Dedifferentiated amniotic fluid mesenchymal stem cell (primary cell): ENCODE measurements around the gene KIF26B.
"Not testable (repeated sequence)": the region's sequence is repeated elsewhere in the genome, so short reads cannot be mapped to it uniquely, and the experiment has no call there.

Experiments used
- DNase-seq: peaks from one replicate; pipeline ENCODE4 v3.0.0-alpha.2; 2016; ENCODE audit errors: extremely low spot score

KIF26B gene

DNA sequence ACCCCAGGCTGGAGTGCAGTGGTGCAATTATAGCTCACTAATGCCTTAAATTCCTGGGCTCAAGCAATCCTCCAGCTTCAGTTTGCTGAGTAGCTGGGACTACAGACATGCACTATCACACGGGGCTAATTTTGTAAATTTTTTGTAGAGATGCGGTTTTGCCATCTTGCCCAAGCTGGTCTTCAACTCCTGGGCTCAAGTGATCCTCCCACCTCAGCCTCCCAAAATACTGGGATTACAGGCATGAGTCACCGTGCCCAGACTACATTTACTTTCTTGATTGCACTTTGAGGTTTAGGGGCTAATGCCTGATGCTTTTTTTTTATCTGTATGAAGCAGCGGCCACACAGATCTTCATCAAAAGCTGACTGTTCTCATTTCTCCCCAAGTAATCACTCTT, 124.6 kb downstream of the KIF26B start:
- no peak for DNase-seq

DNA sequence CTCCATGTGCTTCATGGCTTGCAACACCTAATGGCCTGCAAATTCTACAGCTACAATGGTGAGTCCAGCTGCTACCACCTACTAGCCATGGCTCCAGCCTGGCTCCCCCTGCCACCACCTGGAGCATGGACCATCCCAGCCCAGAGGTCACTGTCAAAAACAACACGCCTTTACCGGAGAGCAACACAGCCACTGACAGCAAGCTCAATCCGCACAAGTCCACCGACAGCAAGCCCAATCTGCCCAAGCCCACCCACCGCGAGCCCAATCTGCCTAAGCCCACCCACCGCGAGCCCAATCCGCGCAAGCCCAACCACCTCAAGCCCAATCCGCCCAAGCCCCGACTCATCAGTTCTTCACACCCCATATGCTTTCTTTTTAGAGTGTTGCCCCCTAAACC, 128.2 kb downstream of the KIF26B start:
- no peak for DNase-seq

DNA sequence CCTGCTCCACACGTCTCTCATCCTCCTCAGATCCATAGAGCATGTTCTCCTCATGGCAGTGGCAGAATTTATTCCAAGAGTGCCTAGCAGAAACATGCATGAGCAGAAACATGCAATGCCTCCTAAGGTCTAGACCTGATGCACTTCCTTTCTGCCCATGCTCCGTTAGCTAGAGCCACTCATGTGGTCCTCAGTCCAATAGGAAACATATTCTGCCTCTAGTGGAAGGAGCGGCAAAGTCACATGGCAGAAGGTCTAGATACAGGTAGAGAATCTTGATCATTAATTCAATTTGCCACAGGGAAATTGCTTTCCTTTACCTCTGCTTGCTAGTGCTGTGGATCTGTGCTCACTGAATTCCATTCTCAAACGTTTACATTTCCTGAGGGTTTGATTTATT, 130.4 kb downstream of the KIF26B start:
- DNase-seq, result no peak

DNA sequence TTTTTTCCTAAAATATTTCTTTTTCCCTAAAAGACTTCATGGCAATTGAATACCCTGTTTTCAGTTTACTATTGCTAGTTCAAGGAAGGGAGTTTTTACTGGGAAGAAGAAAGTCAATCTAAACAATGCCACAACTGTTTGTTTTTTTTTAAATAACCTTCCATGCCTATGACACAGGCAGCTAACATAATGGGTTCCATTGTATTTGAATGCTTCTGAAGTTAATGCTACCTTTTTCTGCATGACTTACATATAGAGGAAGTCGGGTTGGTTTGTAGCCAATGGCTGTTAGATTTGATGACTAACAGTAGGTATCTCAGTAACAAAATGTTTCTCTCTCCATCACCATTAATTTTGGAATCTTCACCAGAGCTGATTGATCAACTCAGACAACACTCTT, 134.0 kb downstream of the KIF26B start:
- no peak for DNase-seq

DNA sequence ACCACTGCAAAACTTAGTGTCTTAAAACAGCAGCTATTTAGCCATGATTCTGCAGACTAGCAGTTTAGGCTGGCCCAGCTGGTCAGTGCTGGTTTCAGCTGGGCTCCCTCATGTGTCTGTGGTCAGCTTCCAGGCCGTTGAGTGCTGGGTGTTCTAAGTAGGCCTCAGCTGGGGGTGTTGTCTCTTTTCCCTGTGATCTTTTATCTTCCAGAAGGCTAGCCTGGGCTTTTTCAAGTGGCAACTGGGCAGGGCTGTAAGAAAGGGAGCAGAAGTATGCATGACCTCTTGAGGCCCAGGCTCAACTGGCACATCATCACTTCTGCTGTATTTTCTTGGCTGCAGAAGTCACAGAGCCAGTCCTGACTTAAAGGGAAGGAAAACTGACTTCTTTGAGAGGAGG, 136.1 kb downstream of the KIF26B start:
- DNase-seq, result no peak

DNA sequence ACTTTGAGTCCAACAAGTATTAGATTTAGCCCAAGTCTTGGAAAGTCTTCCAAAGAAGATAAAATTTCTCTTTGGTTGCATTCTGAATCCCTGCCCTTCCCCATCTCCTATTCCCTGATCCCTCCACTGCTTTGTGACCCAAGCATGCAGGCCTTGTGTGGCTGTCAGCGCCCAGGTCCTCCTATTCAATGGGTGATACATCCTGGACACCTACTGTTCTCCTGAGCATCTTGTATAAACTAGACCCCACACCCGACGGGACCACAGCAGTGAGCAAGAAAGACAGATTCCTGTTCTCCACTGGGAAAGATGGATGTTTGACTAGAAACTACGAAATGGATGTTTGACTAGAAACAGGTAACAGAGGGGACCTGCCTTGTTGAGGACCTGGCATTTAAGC, 136.6 kb downstream of the KIF26B start:
- DNase-seq, result no peak

DNA sequence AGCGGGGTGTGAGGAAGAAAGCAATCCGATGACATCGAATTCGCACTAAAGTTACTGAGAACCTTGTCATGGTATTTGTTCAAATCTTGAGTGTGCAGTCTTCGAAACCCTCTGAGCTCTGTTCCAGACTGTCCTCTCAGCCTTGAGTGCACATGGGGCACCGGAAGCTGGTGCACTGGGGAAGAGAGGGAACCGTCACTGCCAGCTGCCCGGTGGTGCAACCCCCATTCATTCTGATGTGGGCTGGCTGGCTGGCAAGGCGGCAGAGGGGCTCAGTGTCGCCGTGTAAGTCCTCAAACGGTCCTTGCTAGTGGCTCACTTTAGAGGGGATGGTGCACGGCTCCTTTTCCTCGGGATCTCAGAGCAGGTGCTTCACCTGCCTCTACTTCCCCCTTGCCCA, 137.4 kb downstream of the KIF26B start:
- DNase-seq, result no peak

DNA sequence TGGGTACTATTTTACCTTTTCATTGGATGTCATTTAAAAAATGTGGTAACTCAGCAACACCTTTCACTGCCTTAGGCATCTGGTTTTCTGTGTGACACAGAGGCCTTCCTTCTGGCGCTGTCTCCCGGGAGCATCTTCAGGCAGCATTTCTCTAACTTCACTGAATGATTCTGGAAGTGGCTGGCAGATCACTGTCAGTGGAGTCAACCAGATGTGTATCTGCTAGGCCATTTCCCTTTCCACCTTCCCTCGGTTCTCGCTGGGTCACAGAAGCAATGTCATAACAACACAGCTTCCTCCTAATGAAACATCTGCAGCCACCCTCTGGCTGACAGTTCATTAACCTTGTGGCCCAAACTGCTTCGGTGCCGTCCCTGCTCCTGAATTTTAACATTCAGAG, 137.8 kb downstream of the KIF26B start:
- no peak for DNase-seq

DNA sequence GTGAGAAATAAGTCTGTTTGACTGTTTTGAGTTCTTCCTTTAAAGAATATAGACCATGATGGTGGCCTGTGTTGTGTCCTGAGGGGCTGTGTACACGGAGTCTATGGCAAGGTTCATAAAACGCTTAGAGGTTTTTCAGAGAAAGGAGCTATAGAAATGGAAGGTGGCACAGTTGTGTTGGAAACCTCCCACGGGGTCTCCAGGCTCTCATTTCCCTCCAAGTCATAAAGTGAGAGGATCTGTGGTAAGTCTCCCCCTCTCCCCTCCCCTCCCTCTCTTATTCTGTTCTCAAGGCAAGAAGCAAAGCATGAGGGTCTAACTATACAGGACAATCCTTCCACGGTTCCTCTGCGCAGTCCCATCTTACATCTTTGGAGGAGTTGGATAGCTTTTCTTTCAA, 139.2 kb downstream of the KIF26B start:
- DNase-seq, result no peak

DNA sequence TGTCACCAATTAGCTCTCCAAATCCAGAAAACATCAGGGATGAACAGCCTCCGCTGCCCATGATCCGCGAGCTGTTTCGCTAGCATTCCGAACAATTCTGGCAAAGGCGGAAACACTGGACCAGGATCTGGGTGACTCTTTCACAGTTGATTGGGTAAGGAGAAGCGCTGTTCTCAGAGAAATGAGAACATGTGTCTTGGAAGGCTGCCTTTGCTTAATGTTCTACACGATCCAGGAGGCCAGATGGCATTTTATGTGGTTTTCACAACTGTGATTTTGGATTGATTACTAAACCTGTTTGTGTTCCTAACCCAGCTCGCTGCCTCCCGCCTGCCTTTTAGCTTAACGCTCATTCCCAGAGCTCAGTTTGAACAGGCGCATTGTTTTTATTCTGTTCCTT, 144.0 kb downstream of the KIF26B start:
- no peak for DNase-seq

DNA sequence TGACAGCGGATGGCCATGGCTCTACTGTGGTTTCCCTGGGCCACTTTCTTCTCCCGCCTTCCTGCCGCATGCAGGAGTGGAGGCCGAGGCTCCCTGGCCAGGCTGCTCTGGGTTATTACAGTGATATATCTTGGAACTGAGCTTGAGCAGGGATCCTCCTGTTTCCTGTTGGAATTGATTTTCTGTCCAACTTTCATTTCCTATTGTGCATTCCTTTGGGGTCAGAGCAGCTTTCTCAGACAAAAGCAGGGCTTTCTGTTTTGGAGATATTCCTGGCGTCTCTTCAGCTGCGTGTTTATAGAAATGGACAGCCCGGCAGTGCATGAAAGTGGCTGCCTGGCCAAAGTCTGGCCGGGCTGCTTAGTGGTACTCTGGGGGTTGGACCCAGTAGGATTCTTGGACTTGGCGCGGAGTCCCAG, 146.4 kb downstream of the KIF26B start:
- DNase-seq, result peak; percentile 26

DNA sequence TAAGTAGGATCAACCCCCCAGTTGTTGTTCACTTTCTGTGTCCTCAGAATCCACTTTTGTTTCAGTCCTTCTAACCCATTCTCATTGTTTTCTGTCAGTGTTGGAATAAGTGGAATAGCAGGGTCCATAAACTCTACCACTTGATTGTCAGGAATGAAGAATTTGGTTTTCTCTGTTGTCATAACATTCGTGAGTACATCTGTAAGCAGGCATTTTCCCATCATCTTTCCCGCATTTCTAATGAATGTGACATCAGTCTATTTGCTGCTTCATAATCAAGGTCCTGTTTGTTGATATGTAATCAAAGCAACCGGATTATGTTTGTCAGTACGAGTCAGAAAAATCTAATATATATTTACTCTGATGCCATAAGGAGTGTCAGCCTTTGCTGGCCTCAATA, 147.1 kb downstream of the KIF26B start:
- DNase-seq, result no peak

DNA sequence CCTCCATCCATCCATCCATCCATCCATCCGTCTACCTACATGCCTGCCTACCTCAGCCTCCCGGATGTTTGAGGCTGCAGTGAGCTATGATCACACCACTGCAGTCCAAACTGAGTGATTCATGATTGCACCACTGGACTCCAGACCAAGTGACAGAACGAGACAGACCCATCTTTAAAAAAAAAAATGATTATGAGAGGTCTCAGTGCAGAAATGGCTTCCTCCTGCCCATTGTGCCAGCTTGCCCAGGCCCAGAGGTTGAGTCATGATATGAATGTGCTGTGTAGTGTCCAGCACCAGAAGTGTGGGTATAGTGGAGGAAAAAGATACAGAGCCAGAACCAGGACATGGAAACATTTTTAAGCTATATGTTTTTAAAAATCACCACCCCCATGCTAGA, 149.9 kb downstream of the KIF26B start:
- no peak for DNase-seq

DNA sequence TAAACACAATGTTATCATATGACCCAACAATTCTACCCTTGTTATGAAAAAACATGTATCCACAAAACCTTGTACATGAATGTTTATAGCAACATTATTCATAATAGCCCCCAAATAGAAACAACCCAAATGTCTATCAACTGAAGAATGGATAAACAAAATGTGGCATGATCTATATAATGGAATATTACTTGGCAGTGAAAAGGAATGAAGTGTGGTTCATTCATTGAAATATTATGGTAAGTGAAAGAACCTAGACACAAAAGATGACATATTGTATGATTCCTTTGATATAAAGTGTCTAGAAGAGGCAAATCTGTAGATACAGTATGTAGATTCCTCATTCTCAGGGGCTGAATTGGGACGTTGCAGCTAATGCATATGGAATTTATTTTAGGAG, 151.2 kb downstream of the KIF26B start:
- no peak for DNase-seq

DNA sequence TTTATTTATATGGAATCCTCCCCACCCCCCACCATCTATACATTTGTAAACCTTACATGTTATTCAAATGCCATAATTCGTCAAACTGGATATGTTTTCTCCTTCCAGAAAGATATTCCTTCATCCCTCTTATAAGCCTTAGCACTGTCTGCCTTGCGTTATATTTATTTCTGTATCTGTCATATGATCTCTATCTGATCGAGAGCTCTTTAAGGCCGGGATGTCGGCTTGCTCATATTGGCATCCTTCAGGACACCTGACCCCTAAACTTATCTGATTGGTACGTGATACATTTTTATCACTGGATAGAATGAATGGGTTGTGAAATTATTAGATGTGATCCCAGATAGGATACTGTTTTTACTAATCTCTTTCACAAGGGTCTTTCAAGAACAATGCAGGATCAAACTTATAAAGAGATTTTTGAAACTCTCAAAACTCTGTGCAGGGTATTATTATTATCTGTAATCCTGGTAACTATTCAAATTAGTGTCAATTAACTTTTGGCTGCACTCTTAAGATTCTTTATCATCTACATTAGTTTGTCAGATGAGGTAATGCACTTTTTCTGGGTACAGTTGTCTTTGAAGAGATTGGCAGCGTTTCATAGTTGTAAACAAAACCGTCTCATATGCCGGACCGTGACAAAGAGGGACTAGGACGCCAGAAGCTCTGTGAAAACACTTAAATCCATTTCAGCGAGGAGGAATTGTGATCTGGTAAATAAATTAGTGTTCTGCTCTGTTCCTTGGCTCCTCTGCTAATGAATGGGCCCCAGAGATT, 152.0 kb downstream of the KIF26B start:
- no peak for DNase-seq

DNA sequence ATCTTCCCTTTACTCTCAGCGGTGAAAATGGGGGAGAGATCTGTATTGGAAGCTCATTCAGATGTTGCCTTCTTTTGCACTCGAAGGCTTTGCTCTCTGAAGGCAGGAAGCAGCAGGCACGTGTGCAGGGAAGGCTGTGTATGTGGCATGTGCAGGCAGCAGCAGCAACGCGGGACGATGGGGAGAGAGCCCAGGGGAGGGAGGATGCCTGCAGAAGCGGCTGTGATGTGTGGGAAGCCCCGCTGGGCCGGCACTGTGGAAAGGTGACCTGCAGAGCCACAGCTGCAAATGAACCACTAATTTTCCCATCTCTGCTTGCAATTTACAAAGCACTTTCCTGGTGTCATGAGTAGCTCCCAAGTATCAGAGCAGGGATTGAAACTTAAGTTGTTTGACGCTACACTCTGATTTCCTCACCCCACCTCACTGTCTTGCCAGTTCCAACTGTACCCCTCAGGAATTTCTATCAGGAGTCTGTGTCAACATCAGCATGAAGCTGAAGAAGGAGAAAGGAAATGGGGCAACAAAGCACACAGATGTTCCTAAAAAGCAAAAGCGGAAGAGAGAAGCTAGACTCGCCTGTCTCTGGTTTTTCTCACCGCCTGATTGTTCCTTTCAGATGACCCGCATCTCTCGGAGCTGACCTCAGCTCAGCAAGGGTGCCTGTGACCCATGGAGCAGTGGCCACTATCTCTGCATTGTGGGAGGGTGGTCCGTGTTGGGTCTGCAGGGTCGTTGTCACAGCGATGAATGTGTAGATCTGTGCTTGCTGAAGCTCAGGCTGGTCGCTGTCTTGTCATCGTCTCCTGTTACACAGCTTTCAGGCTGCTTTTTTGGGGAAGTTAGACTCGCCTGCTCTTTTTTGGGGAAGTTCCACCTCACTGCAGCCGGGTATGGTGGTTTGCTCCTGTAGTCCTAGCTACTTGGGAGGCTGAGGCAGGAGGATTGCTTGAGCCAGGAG, 156.1 kb downstream of the KIF26B start:
- no peak for DNase-seq

DNA sequence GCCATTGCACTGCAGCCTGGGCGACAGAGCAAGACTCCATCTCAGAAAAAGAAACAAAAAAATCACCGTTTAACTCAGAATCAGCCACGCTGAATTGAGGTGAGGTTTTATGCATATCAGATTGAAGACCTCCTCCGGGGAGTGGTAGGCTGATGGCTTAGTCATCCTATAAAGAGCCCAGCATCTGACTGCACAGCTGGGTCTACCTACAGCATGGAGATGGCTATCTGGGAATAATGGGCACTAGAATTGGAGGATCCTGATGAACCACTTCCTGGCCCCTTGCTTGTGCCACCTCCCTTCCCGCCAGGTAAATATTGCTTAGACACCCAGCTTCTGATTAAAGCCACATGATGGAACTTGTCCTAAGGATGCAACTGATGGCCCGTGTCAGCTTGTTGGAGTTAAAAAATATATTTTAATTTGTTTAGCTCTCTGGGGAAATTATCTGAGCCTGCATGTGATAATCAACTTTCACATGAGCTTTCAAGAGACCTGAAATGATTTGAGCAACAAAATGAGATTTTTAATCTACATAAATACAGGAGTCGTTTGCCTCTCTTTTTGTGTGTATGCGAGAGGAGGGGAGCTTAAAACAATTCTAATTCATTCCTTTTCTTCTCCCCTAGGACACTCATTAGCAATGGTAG, 157.2 kb downstream of the KIF26B start:
- DNase-seq, result no peak

DNA sequence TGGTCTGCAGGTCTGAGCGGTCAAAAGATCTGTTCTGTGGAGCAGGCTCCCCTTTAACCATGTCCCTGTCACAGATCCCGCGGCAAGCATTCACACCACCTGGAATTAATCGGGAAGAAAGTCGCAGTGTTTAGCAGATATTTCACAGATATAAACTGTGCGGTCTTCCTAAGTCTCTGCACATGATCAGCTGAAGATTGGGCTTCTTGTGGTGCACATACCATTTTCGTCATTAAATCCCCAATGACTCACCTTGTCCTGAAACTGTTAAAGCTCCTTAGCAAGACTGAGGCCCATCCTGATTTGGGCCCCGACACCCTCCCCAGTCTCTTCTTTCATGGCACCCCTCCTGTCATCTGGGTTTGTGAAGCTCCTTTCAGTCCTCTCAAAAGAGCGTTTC, 158.8 kb downstream of the KIF26B start:
- DNase-seq, result no peak

DNA sequence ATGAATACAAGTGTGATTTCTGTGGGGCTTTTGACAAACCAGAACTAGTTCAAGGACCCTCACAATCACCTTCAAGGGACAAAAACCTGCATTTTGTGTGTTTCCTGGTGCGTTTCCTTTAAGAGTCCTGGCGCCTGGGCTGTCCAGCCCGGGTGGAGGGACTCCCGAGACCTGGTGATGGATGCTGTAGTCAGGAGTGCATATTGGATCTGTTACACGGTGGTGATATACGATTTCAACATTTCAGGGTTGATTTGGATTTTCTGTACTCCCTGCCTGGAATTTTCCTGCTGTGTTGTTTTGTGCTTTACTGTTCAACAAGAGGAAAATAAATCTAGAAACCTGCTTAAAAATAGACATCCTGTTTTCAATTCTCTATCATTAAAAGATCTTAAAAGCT, 162.0 kb downstream of the KIF26B start:
- no peak for DNase-seq

DNA sequence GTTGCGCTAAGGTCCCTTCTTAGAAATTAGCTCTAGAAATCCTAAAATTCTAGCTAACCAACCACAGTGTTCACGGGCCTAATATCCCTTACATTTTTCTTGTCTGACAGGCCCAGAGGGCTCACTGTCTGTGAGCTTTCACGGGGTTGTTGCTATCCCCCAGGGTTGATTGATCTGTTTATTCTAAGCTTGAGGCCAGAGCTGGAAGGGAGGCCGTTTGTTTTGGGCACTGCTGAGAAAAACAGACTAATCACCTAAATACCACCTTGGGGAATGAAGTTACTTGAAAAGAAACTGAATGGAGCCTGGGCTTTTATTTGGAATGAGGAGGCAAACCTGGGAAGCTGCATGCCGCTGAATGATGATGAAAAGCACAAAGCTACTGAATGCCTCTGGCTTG, 162.4 kb downstream of the KIF26B start:
- no peak for DNase-seq

DNA sequence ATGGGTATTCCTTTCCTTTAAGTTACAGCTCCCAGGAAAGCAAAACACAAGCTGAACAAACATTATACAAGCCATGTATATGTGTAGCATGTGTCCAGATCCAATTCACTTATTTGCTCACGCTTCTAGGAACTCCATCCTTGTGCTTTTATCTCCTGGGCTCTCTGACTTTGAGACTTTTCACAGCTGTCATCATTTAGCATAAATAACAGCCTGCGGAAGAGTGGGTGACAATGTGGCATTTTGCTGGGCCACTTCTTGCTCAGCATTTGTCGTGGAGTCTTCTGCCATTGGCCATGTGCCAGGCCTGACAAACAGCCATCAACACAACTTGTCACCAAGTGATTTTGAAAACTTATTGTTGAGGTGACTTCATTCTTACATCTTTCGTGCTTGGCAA, 164.3 kb downstream of the KIF26B start:
- no peak for DNase-seq

DNA sequence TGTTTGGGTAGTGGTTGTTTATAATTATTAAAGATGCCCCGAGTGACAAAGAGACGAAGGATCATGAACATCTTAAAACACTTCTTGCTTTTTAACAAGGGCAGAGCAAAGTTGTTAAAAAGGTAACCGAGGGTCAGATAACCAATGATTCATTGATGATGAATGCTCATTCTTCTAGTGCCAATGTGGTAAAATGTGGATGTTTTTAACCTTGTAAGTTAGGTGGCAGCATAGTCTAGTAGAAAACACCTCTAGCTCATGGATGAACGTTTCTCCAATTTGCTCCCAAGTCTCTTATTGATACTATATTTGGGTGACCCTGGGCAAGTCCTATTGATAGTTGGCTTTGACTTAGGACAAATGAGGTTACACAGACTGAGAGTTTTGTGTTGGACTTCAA, 167.9 kb downstream of the KIF26B start:
- no peak for DNase-seq

DNA sequence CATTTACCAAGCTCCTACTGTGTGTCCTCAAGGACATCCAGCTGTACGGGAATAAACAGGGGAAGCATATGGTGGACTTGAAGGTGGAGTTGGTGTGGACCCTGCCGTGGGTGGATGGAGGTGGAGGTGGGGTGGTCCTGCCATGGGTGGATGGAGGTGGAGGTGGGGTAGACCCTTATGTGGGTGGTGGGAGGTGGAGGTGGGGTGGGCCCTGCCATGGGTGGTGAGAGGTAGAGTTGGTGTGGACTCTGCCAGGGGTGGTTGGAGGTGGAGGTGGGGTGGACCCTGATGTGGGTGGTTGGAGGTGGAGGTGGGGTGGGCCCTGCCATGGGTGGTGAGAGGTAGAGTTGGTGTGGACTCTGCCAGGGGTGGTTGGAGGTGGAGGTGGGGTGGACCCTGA, 169.0 kb downstream of the KIF26B start:
- DNase-seq, result not testable (repeated sequence)
